HUES48 (cell line): ENCODE results near the gene POU2F1.

Experiments used
- H3K27ac ChIP-seq: one replicate; pipeline ENCODE4 v1.7.0; 2013; ENCODE audit warnings: low read depth, low read length, inconsistent platforms
- H3K27me3 ChIP-seq: 2 replicates; pipeline ENCODE4 v1.6.1; 2013; ENCODE audit warnings: mild to moderate bottlenecking, low read length; ENCODE audit not compliant: control insufficient read depth, insufficient read depth
- H3K36me3 ChIP-seq: 2 replicates; pipeline ENCODE4 v1.6.1; 2013; ENCODE audit warnings: low read length; ENCODE audit not compliant: control insufficient read depth, insufficient read depth
- H3K4me1 ChIP-seq: 2 replicates; pipeline ENCODE4 v1.6.1; 2013; ENCODE audit warnings: mild to moderate bottlenecking, low read length; ENCODE audit not compliant: control insufficient read depth, insufficient read depth
- H3K4me3 ChIP-seq: 2 replicates; pipeline ENCODE4 v1.5.1; 2013; ENCODE audit warnings: mild to moderate bottlenecking, low read depth, low read length
- H3K9ac ChIP-seq: 2 replicates; pipeline ENCODE4 v1.6.1; 2013; ENCODE audit warnings: mild to moderate bottlenecking, low read depth, low read length, moderate library complexity
- H3K9me3 ChIP-seq: 2 replicates; pipeline ENCODE4 v1.6.1; 2013; ENCODE audit warnings: low read length; ENCODE audit not compliant: control insufficient read depth, insufficient read depth

The POU2F1 gene

GRCh38 chr1:167273027-167273800 lies 52.5 kb downstream of the POU2F1 start:
- H3K27me3 ChIP-seq = no peaks in the 10 kb centered on the region
- no peak overlapping the region for H3K27ac ChIP-seq
- H3K4me1 ChIP-seq = peaks cover 50% of the 10 kb centered on the region
- H3K9ac ChIP-seq = no peak overlapping the region
- H3K36me3 ChIP-seq = no peaks in the 10 kb centered on the region
- H3K9me3 ChIP-seq = no peaks in the 10 kb centered on the region
- H3K4me3 ChIP-seq = no peak overlapping the region

- Histone ChIP-seq H3K27me3 (no peaks in the 10 kb centered on the region), H3K4me1 (peaks cover 41% of the 10 kb centered on the region), H3K27ac (no peak overlapping the region), H3K36me3 (no peaks in the 10 kb centered on the region), H3K4me3 (no peak overlapping the region), H3K9ac (no peak overlapping the region), H3K9me3 (no peaks in the 10 kb centered on the region)
Observed at GRCh38 chr1:167274061-167274460, 53.4 kb downstream of the POU2F1 start.

- Histone ChIP-seq H3K4me1 (peaks cover 15% of the 10 kb centered on the region), H3K9me3 (no peaks in the 10 kb centered on the region), H3K36me3 (no peaks in the 10 kb centered on the region), H3K9ac (no peak overlapping the region), H3K27me3 (no peaks in the 10 kb centered on the region), H3K27ac (no peak overlapping the region), H3K4me3 (no peak overlapping the region)
Observed at GRCh38 chr1:167276969-167277368, 56.3 kb downstream of the POU2F1 start.

GRCh38 chr1:167278497-167278896 lies 57.8 kb downstream of the POU2F1 start:
- no peaks in the 10 kb centered on the region for H3K27me3 ChIP-seq
- H3K9me3 ChIP-seq = no peaks in the 10 kb centered on the region
- no peak overlapping the region for H3K9ac ChIP-seq
- H3K4me3 ChIP-seq = no peak overlapping the region
- no peak overlapping the region for H3K27ac ChIP-seq
- peaks cover 12% of the 10 kb centered on the region; the same call in 1 of the 2 replicates for H3K4me1 ChIP-seq
- H3K36me3 ChIP-seq = no peaks in the 10 kb centered on the region

GRCh38 chr1:167280912-167281311 lies 60.2 kb downstream of the POU2F1 start:
- Histone ChIP-seq H3K9ac (no peak overlapping the region), H3K36me3 (no peaks in the 10 kb centered on the region), H3K4me3 (no peak overlapping the region), H3K4me1 (peaks cover 14% of the 10 kb centered on the region), H3K27me3 (no peaks in the 10 kb centered on the region), H3K27ac (no peak overlapping the region), H3K9me3 (no peaks in the 10 kb centered on the region)

GRCh38 chr1:167288390-167289074 lies 67.8 kb downstream of the POU2F1 start:
- no peaks in the 10 kb centered on the region for H3K27me3 ChIP-seq
- no peak overlapping the region for H3K27ac ChIP-seq
- H3K9ac ChIP-seq = no peak overlapping the region
- no peaks in the 10 kb centered on the region for H3K9me3 ChIP-seq
- peaks cover 39% of the 10 kb centered on the region for H3K4me1 ChIP-seq
- no peaks in the 10 kb centered on the region for H3K36me3 ChIP-seq
- no peak overlapping the region for H3K4me3 ChIP-seq

GRCh38 chr1:167289075-167289442 lies 68.4 kb downstream of the POU2F1 start:
- Histone ChIP-seq H3K27ac (no peak overlapping the region), H3K9me3 (no peaks in the 10 kb centered on the region), H3K4me3 (no peak overlapping the region), H3K9ac (no peak overlapping the region), H3K27me3 (no peaks in the 10 kb centered on the region), H3K4me1 (peaks cover 39% of the 10 kb centered on the region), H3K36me3 (no peaks in the 10 kb centered on the region)

GRCh38 chr1:167289966-167290365 lies 69.3 kb downstream of the POU2F1 start:
- Histone ChIP-seq H3K27me3 (no peaks in the 10 kb centered on the region), H3K9me3 (no peaks in the 10 kb centered on the region), H3K4me1 (peaks cover 36% of the 10 kb centered on the region), H3K27ac (no peak overlapping the region), H3K9ac (no peak overlapping the region), H3K36me3 (no peaks in the 10 kb centered on the region), H3K4me3 (no peak overlapping the region)

- no peak overlapping the region for H3K27ac ChIP-seq
- no peak overlapping the region for H3K9ac ChIP-seq
- H3K27me3 ChIP-seq = no peaks in the 10 kb centered on the region
Observed at GRCh38 chr1:167291539-167292185, 71.0 kb downstream of the POU2F1 start.

GRCh38 chr1:167292216-167292615 lies 71.5 kb downstream of the POU2F1 start:
- Histone ChIP-seq H3K27me3 (no peaks in the 10 kb centered on the region), H3K9me3 (no peaks in the 10 kb centered on the region), H3K4me1 (peaks cover 28% of the 10 kb centered on the region), H3K4me3 (no peak overlapping the region), H3K36me3 (no peaks in the 10 kb centered on the region), H3K27ac (no peak overlapping the region), H3K9ac (no peak overlapping the region)

More at GRCh38 chr1:167291539-167292185, 71.0 kb downstream of the POU2F1 start:
- Histone ChIP-seq H3K36me3 (no peaks in the 10 kb centered on the region), H3K4me1 (peaks cover 28% of the 10 kb centered on the region), H3K4me3 (no peak overlapping the region), H3K9me3 (no peaks in the 10 kb centered on the region)

GRCh38 chr1:167293057-167293456 lies 72.4 kb downstream of the POU2F1 start:
- Histone ChIP-seq H3K9me3 (no peaks in the 10 kb centered on the region), H3K4me1 (peaks cover 25% of the 10 kb centered on the region), H3K36me3 (no peaks in the 10 kb centered on the region), H3K4me3 (no peak overlapping the region), H3K9ac (no peak overlapping the region), H3K27me3 (no peaks in the 10 kb centered on the region), H3K27ac (no peak overlapping the region)
